ENCODE measurements around the gene DNASE2. TPM values are rescaled to one million over a fixed set of nuclear protein-coding genes. Genes with fewer than 3 reads are reported as not detected.

The DNASE2 gene
- total and polyA plus RNA-seq, 11 donors, result 11.7 to 41.1 (median 23.3) TPM

DNA sequence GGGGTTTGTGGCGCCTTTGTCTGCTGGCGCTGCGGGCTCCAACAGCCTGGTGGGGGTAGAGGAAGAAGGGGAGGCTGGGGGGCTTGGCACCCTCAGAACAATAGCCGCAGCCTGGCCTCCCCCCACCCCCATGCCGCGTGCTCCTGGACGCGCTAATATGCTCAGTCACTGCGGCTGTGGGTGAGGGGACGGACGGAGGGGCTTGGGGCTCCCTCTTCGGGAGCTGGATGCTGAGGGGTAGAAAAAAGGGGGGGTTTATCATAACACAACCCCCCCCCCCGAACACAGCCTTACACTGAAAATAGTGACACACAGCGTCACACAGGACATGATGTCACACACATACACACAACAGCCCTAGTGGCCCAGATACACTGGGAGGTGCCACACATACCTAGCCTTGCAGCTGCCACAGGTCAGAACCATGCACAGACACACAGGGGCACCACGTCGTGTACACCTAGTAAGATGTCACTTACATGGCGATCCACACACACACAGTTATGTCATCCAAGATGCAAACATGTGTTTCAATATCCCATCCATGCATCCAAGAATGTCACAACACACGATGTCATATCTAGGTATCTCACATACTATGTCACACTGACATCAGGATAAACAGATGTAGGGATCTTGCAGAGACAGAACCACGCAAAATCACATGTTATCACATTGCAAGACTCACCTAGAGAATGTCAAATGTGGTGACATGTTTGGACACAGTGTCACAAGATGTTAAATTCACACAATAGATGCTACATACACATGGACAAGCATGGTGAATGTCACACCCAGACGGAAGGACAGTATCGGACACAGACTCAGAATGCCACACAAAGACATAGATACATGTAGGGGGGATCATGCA, 42.1 kb downstream of the DNASE2 start:
- Histone ChIP-seq H3K27ac (no peak overlapping the region), H3K27me3 (peaks cover 42 to 99% (median 95%) of the 10 kb centered on the region in 9 donors), H3K9me3 (no peaks in the 10 kb centered on the region), H3K36me3 (no peaks in the 10 kb centered on the region), H3K4me1 (peaks cover 0 to 25% (median 7%) of the 10 kb centered on the region in 12 donors), H3K4me3 (peak overlapping the region in 3 of 12 donors; percentile 8 to 43 (median 42))
- ATAC-seq, result no peak
- 20 to 25% (median 21%) methylated on average over 17 to 21 of the region's 21 CpGs for WGBS, 4 donors
- no peak for DNase-seq
- intact Hi-C loops (cut with DNase I), result no loop called here
- no peak for TF ChIP-seq POLR2A (IDR thresholded peaks at IDR 0.05)
- TF ChIP-seq, protein P1, sequence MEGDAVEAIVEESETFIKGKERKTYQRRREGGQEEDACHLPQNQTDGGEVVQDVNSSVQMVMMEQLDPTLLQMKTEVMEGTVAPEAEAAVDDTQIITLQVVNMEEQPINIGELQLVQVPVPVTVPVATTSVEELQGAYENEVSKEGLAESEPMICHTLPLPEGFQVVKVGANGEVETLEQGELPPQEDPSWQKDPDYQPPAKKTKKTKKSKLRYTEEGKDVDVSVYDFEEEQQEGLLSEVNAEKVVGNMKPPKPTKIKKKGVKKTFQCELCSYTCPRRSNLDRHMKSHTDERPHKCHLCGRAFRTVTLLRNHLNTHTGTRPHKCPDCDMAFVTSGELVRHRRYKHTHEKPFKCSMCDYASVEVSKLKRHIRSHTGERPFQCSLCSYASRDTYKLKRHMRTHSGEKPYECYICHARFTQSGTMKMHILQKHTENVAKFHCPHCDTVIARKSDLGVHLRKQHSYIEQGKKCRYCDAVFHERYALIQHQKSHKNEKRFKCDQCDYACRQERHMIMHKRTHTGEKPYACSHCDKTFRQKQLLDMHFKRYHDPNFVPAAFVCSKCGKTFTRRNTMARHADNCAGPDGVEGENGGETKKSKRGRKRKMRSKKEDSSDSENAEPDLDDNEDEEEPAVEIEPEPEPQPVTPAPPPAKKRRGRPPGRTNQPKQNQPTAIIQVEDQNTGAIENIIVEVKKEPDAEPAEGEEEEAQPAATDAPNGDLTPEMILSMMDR (IDR thresholded peaks at IDR 0.05), result no peak

DNA sequence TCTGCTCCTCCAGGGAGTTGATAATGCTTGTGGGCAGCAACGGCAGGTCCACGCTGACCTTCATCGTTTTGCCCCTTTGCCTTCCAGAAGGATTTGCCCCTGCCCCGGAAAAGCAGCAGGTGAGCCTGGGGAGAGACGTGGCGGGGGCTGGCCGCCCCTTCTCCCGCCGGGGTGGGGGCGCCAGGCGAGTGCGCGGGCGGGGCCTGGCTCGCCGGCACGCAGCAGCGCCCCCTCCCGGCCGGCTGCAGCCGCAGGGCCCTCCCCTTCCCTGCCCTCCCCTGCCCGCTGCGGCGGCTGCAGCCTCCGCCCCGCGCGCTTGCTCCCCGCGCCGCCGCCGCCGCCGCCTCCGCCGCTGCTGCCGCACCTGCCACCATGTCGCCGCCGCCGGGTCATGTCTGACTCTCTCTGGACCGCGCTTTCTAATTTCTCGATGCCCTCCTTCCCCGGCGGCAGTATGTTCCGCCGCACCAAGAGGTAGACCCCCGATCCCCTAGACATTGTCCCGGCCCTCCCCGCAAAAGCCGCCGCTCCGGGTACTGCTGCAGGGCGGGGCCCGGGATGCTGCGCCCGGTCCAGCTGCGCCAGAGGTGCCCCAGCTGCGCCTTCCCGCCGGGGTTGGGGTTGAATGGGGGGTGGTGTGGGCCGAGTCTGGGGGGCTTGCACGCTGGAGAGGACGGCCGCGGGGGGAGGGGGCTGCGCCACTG, 42.9 kb downstream of the DNASE2 start, which contains the start of gene MAST1:
TSS of gene MAST1 (plus strand) at position 334 of the 704 bp plus-strand sequence. CDS start at position 392, 58 bp downstream.
- peak in 3 of 4 donors; percentile 44 to 73 (median 68) for ATAC-seq
- intact Hi-C loops (cut with DNase I), result no loop called here
- Histone ChIP-seq H3K4me1 (peaks cover 0 to 31% (median 11%) of the 10 kb centered on the region in 12 donors), H3K4me3 (peak within 1 kb of the TSS in 10 of 12 donors; percentile 8 to 43 (median 30)), H3K27me3 (peaks cover 43 to 98% (median 94%) of the 10 kb centered on the region in 9 donors), H3K27ac (no peak within 1 kb of the TSS), H3K9me3 (no peaks in the 10 kb centered on the region), H3K36me3 (no peaks in the 10 kb centered on the region)
- WGBS, 4 donors, result 1 to 3% (median 1%) methylated on average over 10 to 69 of the region's 69 CpGs
- TF ChIP-seq, protein P1 (IDR thresholded peaks at IDR 0.05), result peak in 9 of 12 donors; percentile 23 to 72 (median 48)
- no peak for TF ChIP-seq POLR2A (IDR thresholded peaks at IDR 0.05)
- DNase-seq, result no peak

DNA sequence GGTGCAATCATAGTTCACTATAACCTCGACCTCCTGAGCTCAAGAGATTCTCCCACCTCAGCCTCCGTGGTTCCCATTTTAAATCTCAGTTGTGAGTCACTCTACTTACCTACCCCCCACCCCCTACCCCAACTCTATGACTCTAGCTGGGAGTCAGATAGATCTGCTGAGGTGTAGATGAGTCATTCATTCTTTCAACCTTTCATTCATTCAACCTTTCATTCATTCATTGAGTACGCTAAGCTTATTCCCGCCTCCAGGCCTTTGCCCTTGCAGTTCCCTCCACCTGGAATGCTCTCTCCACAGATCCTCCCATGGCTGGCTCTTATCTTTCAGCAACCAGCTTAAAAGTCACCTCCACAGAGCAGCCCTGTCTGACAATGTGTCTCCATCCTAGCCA, 44.0 kb downstream of the DNASE2 start:
- no peak overlapping the region for H3K27ac ChIP-seq
- H3K4me3 ChIP-seq, result no peak overlapping the region
- TF ChIP-seq POLR2A (IDR thresholded peaks at IDR 0.05), result no peak
- TF ChIP-seq, protein P1 (IDR thresholded peaks at IDR 0.05), result no peak
- no peak for DNase-seq
- H3K36me3 ChIP-seq, result no peaks in the 10 kb centered on the region
- WGBS, 4 donors, result 78 to 86% (median 83%) methylated on average over 4 of the region's 4 CpGs
- H3K27me3 ChIP-seq, result peaks cover 41 to 98% (median 96%) of the 10 kb centered on the region in 9 donors
- no peaks in the 10 kb centered on the region for H3K9me3 ChIP-seq
- no peak for ATAC-seq
- H3K4me1 ChIP-seq, result peaks cover 0 to 42% (median 13%) of the 10 kb centered on the region in 12 donors
- intact Hi-C loops (cut with DNase I), result no loop called here

DNA sequence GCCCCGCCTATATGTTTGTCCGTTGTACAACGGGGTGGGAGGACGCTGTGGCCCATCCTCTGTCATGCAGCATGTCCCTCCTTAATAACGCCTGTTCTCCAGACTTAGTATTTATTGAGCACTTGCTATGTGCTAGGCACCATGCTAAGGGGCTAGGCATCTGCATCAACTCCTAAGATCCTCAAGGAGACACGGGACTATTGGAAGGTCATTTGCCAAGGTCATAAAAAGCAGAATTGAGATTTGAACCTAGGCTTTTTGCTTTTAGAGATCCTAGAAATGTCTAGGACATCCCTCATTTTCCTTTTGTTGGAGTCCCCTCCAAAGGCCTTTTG, 44.8 kb downstream of the DNASE2 start:
- 6 to 12% (median 8%) methylated on average over 4 to 6 of the region's 6 CpGs for WGBS, 4 donors
- no peaks in the 10 kb centered on the region for H3K36me3 ChIP-seq
- H3K4me1 ChIP-seq, result peaks cover 0 to 42% (median 13%) of the 10 kb centered on the region in 12 donors
- DNase-seq (no peak), ATAC-seq (no peak)
- H3K4me3 ChIP-seq, result no peak overlapping the region
- H3K27ac ChIP-seq, result no peak overlapping the region
- no peaks in the 10 kb centered on the region for H3K9me3 ChIP-seq
- peaks cover 46 to 99% (median 96%) of the 10 kb centered on the region in 9 donors for H3K27me3 ChIP-seq
- intact Hi-C loops (cut with DNase I), result no loop called here
- TF ChIP-seq, protein P1 (IDR thresholded peaks at IDR 0.05), result no peak
- no peak for TF ChIP-seq POLR2A (IDR thresholded peaks at IDR 0.05)

Measured in heart left ventricle (tissue), 16 donors.